Fibroblast of villous mesenchyme (primary cell): ENCODE measurements around the gene FOXL2. TPM values are rescaled to one million over a fixed set of nuclear protein-coding genes. Genes with fewer than 3 reads are reported as not detected.

Experiments
- DNase-seq: peaks from one replicate; pipeline ENCODE4 v3.0.0-alpha.2; 2010; ENCODE audit warnings: low read depth
- H3K4me3 ChIP-seq: 2 replicates; pipeline ENCODE4 v1.5.1; 2011; ENCODE audit warnings: low read depth, mild to moderate bottlenecking, low read length
- CTCF ChIP-seq: IDR thresholded peaks from 2 replicates; pipeline ENCODE4 v1.5.1; 2012; ENCODE audit warnings: low read depth, mild to moderate bottlenecking, low read length; ENCODE audit not compliant: insufficient read depth
- total RNA-seq: library from RNA; depleted of rRNA; stranded (reverse); fragments of >200 nt; gene quantifications from 2 replicates; pipeline ENCODE4 v1.2.3, GENCODE V29; 2012

FOXL2 gene
- total RNA-seq, 1 donor = 49.7 TPM

GRCh38 chr3:138960417-138960852 is 13.5 kb upstream of the FOXL2 start:
- peak overlapping the region; percentile 15 for H3K4me3 ChIP-seq
- DNase-seq = no peak
- TF ChIP-seq CTCF = no peak

GRCh38 chr3:138950701-138951100 is 3.8 kb upstream of the FOXL2 start:
- H3K4me3 ChIP-seq = peak overlapping the region; percentile 59
- TF ChIP-seq CTCF = no peak
- no peak for DNase-seq

GRCh38 chr3:138950006-138950644 is 3.2 kb upstream of the FOXL2 start:
- DNase-seq = peak; percentile 23
- H3K4me3 ChIP-seq = peak overlapping the region; percentile 59
- no peak for TF ChIP-seq CTCF

DNA sequence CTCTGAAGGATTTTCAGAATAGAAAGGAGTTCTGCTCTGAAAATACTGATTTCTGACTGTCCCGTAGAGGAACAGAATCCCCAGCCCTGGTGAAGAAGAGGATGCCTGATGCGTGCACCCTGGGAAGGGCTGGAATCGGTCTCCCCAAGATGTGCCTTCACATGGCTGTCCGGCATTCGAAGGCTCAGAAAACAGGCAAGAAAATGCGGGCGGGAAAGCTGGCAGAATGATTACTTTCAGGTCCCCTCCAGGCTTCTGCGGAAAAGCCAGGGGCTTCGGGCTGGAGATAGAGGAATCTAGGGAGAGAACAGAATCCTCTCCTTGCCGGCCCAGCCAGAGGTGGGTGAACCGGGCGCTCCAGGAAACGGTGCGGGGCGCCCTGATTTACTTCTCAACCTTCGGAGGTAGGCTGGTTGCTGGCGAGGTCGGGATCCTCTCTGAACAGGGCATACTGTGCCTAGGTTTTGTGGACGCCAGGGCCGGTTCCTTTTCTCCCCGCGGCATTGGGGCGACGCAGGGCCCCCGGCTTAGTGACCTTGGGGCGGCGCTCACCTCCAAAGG is 2.6 kb upstream of the FOXL2 start:
- peak overlapping the region; percentile 59 for H3K4me3 ChIP-seq
- TF ChIP-seq CTCF = no peak
- DNase-seq = no peak

- H3K4me3 ChIP-seq = peak overlapping the region; percentile 59
- no peak for TF ChIP-seq CTCF
- DNase-seq = peak; percentile 29
These were observed 2.1 kb upstream of the FOXL2 start for GRCh38 chr3:138949002-138949418.

DNA sequence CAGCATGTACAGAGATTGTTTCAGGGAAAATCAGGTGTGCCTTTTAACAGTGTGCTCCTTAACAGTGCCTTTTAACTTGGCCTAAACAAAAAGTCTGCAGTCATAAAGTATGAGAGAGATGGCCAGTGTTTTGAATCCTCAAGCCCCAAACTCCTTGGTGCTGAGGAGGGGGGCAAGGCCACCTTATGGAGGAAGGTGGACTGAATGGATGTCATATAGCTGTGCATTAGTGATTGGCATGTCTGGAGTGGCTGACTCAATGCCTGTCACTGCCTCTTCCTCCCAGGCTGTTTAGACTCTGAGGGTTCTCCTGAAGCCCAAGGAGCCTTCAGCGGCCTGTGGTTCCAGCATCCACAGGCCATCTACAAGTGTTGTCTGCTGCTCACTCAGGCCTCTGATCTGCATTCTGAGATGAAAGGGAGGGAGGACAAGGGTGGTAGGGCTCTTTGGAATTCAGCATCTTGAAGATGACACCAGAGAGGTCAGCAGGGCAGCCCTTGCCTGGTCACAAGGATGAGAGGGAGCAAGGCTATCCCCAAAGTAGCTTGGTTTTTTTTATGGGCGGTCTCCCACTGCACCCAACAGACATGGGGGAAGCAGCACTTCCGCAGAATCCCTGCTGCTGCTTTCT is 1.5 kb upstream of the FOXL2 start:
- peak overlapping the region; percentile 59 for H3K4me3 ChIP-seq
- DNase-seq = peak; percentile 29

More for the DNA sequence above, 1.5 kb upstream of the FOXL2 start:
- no peak for TF ChIP-seq CTCF
